A549 (cell line): Measurements from ENCODE around the gene COBL. TPM values are rescaled to one million over a fixed set of nuclear protein-coding genes. Genes with fewer than 3 reads are reported as not detected.

Experiments
- ATAC-seq, 2 experiments: fragments of 200-7000 bp in 1 of 2; fragments of >200 bp in 1 of 2; cut with Nextera tagmentation in 1 of 2; cut with Tn5 transposase in 1 of 2; 3 replicates each; pipeline versions ENCODE4 v1.8.0 to v1.9.1; 2018 to 2020; ENCODE audit warnings: mild to moderate bottlenecking in 1 of 2, moderate library complexity in 1 of 2
- CTCF ChIA-PET: fragments of 300-600 bp; sonication (Branson Sonifier 250); formaldehyde crosslinking; extraction: SDS; loops from one replicate; lab custom pipeline; 2021; ENCODE audit warnings: antibody characterized with exemption, inconsistent platforms; lab: Yijun Ruan, JAX
- POLR2A ChIA-PET: fragments of 350-600 bp; formaldehyde crosslinking; extraction: SDS; loops from one replicate; lab custom pipeline; 2021; ENCODE audit warnings: antibody characterized with exemption, inconsistent platforms; lab: Yijun Ruan, JAX
- DNase-seq, 2 experiments: peaks; one replicate each; pipeline versions ENCODE4 v3.0.0 to v3.0.0-alpha.2; 2011 to 2016; ENCODE audit warnings: low read depth in 1 of 2, low spot score in 1 of 2
- FAIRE-seq: peaks from 2 replicates; lab custom pipeline; 2011; peaks lifted over from hg19 to GRCh38; lab: Jason Lieb, UNC
- H3K27ac ChIP-seq, 2 experiments: fragments of >200 bp; sonication (Bioruptor Twin); formaldehyde crosslinking; 3 replicates each; pipeline ENCODE4 v1.5.1; 2016 to 2017
- H3K4me1 ChIP-seq: fragments of >200 bp; sonication (Bioruptor Twin); formaldehyde crosslinking; 3 replicates; pipeline ENCODE4 v1.6.1; 2016
- H3K4me2 ChIP-seq: fragments of >200 bp; sonication (Bioruptor Twin); formaldehyde crosslinking; 3 replicates; pipeline ENCODE4 v1.6.1; 2016
- H3K4me3 ChIP-seq: fragments of >200 bp; sonication (Bioruptor Twin); formaldehyde crosslinking; 3 replicates; pipeline ENCODE4 v1.5.1; 2016
- H3K9me3 ChIP-seq: fragments of >200 bp; sonication (Bioruptor Twin); formaldehyde crosslinking; 3 replicates; pipeline ENCODE4 v1.6.1; 2016
- BHLHE40 ChIP-seq: IDR thresholded peaks from 2 replicates; pipeline ENCODE4 v1.6.1; 2012; ENCODE audit warnings: low read depth, low read length, inconsistent platforms
- CBX8 ChIP-seq: fragments of 200-600 bp; sonication (generic); IDR thresholded peaks from 2 replicates; pipeline ENCODE4 v1.6.1; 2016
- CEBPB ChIP-seq, 2 experiments: fragments of >200 bp in 1 of 2; sonication (Bioruptor Twin) in 1 of 2; formaldehyde crosslinking in 1 of 2; IDR thresholded peaks; 2 replicates each; pipeline ENCODE4 v1.6.1; 2012 to 2016
- EHF ChIP-seq: fragments of 250-450 bp; sonication (Bioruptor Pico); IDR thresholded peaks from 2 replicates; pipeline ENCODE4 v1.5.0; 2020; ENCODE audit warnings: mild to moderate bottlenecking
- FOSB ChIP-seq: fragments of 250-450 bp; sonication (Bioruptor Pico); IDR thresholded peaks from 2 replicates; pipeline ENCODE4 v1.5.0; 2020; ENCODE audit warnings: mild to moderate bottlenecking, moderate library complexity
- HDAC2 ChIP-seq: fragments of 200-600 bp; sonication (generic); IDR thresholded peaks from 2 replicates; pipeline ENCODE4 v1.6.1; 2016
- HEYL ChIP-seq: fragments of 250-450 bp; sonication (Bioruptor Pico); IDR thresholded peaks from 2 replicates; pipeline ENCODE4 v1.8.0; 2021; ENCODE audit warnings: mild to moderate bottlenecking, moderate library complexity
- HOXB5 ChIP-seq: fragments of 250-450 bp; sonication (Bioruptor Pico); IDR thresholded peaks from 2 replicates; pipeline ENCODE4 v1.5.0; 2020; ENCODE audit warnings: mild to moderate bottlenecking, moderate library complexity
- MYC ChIP-seq: IDR thresholded peaks from 2 replicates; pipeline ENCODE4 v1.6.1; 2012; ENCODE audit warnings: mild to moderate bottlenecking, inconsistent platforms, low read length, improper control_type of control experiment, borderline replicate concordance
- RAD21 ChIP-seq, 2 experiments: fragments of >200 bp in 1 of 2; sonication (Bioruptor Twin) in 1 of 2; formaldehyde crosslinking in 1 of 2; IDR thresholded peaks in 1 of 2; conservative IDR thresholded peaks in 1 of 2; 2 replicates in 1 of 2; 3 replicates in 1 of 2; pipeline ENCODE4 v1.6.1; 2012 to 2018; ENCODE audit warnings: inconsistent platforms in 1 of 2
- RARB ChIP-seq: fragments of 250-450 bp; sonication (Bioruptor Pico); IDR thresholded peaks from 2 replicates; pipeline ENCODE4 v1.8.0; 2021; ENCODE audit warnings: mild to moderate bottlenecking, moderate library complexity
- RCOR1 ChIP-seq: fragments of 150-350 bp; IDR thresholded peaks from 2 replicates; pipeline ENCODE4 v1.6.1; 2014; ENCODE audit warnings: antibody characterized with exemption, low read length, low read depth
- RFX5 ChIP-seq: fragments of 450-650 bp; IDR thresholded peaks from 2 replicates; pipeline ENCODE4 v1.7.1; 2014; ENCODE audit warnings: antibody characterized with exemption, mild to moderate bottlenecking, moderate library complexity
- TP53 ChIP-seq: fragments of 250-450 bp; sonication (Bioruptor Pico); IDR thresholded peaks from 2 replicates; pipeline ENCODE4 v1.5.0; 2021; ENCODE audit warnings: mild to moderate bottlenecking, moderate library complexity
- ZC3H11A ChIP-seq: fragments of 450-650 bp; IDR thresholded peaks from 2 replicates; pipeline ENCODE4 v1.6.1; 2014; ENCODE audit warnings: antibody characterized with exemption, mild to moderate bottlenecking
- ZFP36 ChIP-seq: fragments of 450-650 bp; IDR thresholded peaks from 2 replicates; pipeline ENCODE4 v1.6.1; 2014; ENCODE audit warnings: borderline replicate concordance; ENCODE audit not compliant: partially characterized antibody
- ZNF302 ChIP-seq: fragments of 250-450 bp; sonication (Bioruptor Pico); IDR thresholded peaks from 2 replicates; pipeline ENCODE4 v1.9.0; 2021; ENCODE audit warnings: inconsistent platforms, mild to moderate bottlenecking, moderate library complexity
- ZSCAN20 ChIP-seq: fragments of 250-450 bp; sonication (Bioruptor Pico); IDR thresholded peaks from 2 replicates; pipeline ENCODE4 v1.8.0; 2022; ENCODE audit warnings: mild to moderate bottlenecking, moderate library complexity
- WGBS: methylation state at CpG from one replicate; pipeline ENCODE4 v1.1.6; 2017; ENCODE audit errors: missing lambda C conversion rate; 5-methylcytosine and 5-hydroxymethylcytosine counted together
- polyA plus RNA-seq, 4 experiments: library from polyadenylated mRNA; depleted of rRNA in 3 of 4; stranded (reverse); fragments of >200 nt; fragmentation: RNase III in 1 of 4; extraction: RNeasy Plus Mini Kit Qiagen cat#74134 plus additional on column Dnase treatment in 1 of 4; gene quantifications; 2 replicates in 3 of 4; 3 replicates in 1 of 4; pipeline ENCODE4 v1.2.3, GENCODE V29; 2011 to 2017
- TF ChIP-seq, protein P1 (sequence below): fragments of 250-450 bp; sonication (Bioruptor Pico); IDR thresholded peaks from 2 replicates; pipeline ENCODE4 v1.5.0; 2021; ENCODE audit warnings: mild to moderate bottlenecking, moderate library complexity, borderline replicate concordance
- TF ChIP-seq, protein P2 (sequence below): IDR thresholded peaks from 2 replicates; pipeline ENCODE4 v1.6.1; 2012
- TF ChIP-seq, protein P3 (sequence below): fragments of >200 bp; sonication (Bioruptor Twin); formaldehyde crosslinking; IDR thresholded peaks from 3 replicates; pipeline ENCODE4 v1.6.1; 2016
- TF ChIP-seq, protein P4 (sequence below): fragments of >200 bp; sonication (Bioruptor Twin); formaldehyde crosslinking; IDR thresholded peaks from 2 replicates; pipeline ENCODE4 v1.6.1; 2016
- TF ChIP-seq, protein P5 (sequence below): fragments of 200-600 bp; sonication (generic); IDR thresholded peaks from 2 replicates; pipeline ENCODE4 v1.6.1; 2016; ENCODE audit warnings: antibody characterized with exemption, mild to moderate bottlenecking, moderate library complexity

COBL gene
- polyA plus RNA-seq, 2 of the 4 experiments (the other 2 are of a cell fraction), result 1.5 to 7.4 TPM

DNA sequence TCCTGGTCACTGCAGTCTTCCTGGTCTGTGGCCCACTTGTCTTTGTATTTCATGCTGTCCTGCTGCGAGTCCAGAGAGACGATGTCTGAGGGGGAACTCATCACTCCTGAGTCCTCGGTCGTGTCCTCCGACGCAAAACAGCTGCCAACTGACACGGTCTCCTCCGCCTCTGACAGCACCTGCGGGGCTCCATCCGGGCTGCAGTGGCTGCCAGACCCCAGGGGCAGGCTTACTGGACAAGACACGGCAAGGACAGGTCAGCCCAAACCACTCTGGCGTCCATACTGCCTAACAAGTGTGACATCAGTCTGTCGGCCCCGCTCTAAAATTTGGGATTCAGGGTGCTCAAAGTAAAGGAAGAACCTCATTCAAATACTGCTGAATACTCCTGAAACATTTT lies 273.1 kb downstream of the COBL start:
- no peak overlapping the region for H3K27ac ChIP-seq
- no peaks in the 10 kb centered on the region for H3K9me3 ChIP-seq
- H3K4me1 ChIP-seq, result peaks cover 15% of the 10 kb centered on the region
- 87% methylated on average over 14 of the region's 14 CpGs for WGBS
- no peak for DNase-seq
- H3K4me3 ChIP-seq, result no peak overlapping the region
- no peak overlapping the region for H3K4me2 ChIP-seq
- CTCF ChIA-PET, result interaction anchor here (1.0 kb wide), 1 partner anchor 24 kb away, joined by 3 read pairs; no protein-coding TSS in a partner anchor
- no peak for TF ChIP-seq RAD21 (conservative IDR thresholded peaks at IDR 0.05 in 1 of 2, IDR thresholded peaks at IDR 0.05 in 1 of 2)
- TF ChIP-seq, protein P1, sequence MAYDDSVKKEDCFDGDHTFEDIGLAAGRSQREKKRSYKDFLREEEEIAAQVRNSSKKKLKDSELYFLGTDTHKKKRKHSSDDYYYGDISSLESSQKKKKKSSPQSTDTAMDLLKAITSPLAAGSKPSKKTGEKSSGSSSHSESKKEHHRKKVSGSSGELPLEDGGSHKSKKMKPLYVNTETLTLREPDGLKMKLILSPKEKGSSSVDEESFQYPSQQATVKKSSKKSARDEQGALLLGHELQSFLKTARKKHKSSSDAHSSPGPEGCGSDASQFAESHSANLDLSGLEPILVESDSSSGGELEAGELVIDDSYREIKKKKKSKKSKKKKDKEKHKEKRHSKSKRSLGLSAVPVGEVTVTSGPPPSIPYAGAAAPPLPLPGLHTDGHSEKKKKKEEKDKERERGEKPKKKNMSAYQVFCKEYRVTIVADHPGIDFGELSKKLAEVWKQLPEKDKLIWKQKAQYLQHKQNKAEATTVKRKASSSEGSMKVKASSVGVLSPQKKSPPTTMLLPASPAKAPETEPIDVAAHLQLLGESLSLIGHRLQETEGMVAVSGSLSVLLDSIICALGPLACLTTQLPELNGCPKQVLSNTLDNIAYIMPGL (CRISPR knock-in tag), result no peak
- POLR2A ChIA-PET, result no interaction called here
- FAIRE-seq, result no peak
- no peak for ATAC-seq

DNA sequence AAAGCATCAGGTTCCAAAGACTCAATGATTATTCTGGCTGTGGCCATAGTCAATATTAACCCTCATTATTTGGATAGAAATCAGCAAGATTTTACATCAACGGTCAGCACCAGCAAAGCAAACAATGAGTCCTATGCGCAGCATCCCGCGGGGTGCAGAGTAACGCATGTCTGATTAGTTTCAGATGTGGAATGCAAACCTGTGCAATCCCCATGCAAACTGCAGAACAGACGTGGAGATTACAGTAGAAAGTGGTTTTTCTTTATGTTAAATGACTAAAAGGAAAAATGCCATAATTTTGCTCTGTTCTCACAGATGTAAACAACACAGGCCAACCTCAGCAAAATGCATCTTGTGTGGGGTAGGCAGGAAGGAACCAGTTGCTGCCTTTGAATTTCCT lies 275.8 kb downstream of the COBL start:
- no peak for DNase-seq
- Histone ChIP-seq H3K4me3 (no peak overlapping the region), H3K27ac (no peak overlapping the region), H3K4me2 (no peak overlapping the region), H3K9me3 (no peaks in the 10 kb centered on the region), H3K4me1 (peaks cover 8% of the 10 kb centered on the region)
- ATAC-seq, result no peak
- WGBS, result 61% methylated on average over 6 of the region's 6 CpGs
- FAIRE-seq, result no peak
- TF ChIP-seq BHLHE40 (no peak), EHF (no peak), RFX5 (no peak), ZSCAN20 (no peak), ZFP36 (no peak), HDAC2 (no peak), CBX8 (no peak), TP53 (CRISPR knock-in tag) (no peak), HOXB5 (CRISPR knock-in tag) (no peak), RARB (CRISPR knock-in tag) (no peak)
- TF ChIP-seq, protein P2, sequence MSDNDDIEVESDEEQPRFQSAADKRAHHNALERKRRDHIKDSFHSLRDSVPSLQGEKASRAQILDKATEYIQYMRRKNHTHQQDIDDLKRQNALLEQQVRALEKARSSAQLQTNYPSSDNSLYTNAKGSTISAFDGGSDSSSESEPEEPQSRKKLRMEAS, result no peak
- TF ChIP-seq, protein P3, sequence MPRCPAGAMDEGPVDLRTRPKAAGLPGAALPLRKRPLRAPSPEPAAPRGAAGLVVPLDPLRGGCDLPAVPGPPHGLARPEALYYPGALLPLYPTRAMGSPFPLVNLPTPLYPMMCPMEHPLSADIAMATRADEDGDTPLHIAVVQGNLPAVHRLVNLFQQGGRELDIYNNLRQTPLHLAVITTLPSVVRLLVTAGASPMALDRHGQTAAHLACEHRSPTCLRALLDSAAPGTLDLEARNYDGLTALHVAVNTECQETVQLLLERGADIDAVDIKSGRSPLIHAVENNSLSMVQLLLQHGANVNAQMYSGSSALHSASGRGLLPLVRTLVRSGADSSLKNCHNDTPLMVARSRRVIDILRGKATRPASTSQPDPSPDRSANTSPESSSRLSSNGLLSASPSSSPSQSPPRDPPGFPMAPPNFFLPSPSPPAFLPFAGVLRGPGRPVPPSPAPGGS, result no peak
- CTCF ChIA-PET, result interaction anchor here (1.0 kb wide), 1 partner anchor 99 kb away, joined by 3 read pairs; no protein-coding TSS in a partner anchor
- POLR2A ChIA-PET, result no interaction called here

DNA sequence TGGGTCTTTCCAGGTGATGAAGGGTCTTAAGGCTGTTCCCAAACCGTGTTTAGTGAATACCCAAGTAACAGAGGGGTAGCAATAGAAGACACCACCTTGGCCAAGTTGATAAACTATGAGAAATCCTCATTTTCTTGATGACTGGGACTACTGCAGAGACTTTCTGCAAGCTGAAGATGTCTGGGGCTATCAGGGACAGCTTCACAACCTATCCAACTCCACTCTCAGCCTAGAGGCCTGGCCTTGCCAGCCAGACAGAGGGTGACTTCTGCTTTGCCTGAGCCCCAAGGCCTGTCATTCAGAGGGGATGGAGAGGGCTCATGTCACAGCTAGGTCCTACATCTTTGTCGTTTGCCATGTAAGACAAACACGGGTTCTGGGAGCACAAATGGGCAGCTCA lies 278.0 kb downstream of the COBL start:
- H3K4me2 ChIP-seq, result no peak overlapping the region
- peaks cover 18% of the 10 kb centered on the region for H3K4me1 ChIP-seq
- H3K4me3 ChIP-seq, result no peak overlapping the region
- WGBS, result 62% methylated on average over 3 of the region's 3 CpGs
- H3K9me3 ChIP-seq, result no peaks in the 10 kb centered on the region
- ATAC-seq, result no peak
- no peak for DNase-seq
- H3K27ac ChIP-seq, result no peak overlapping the region
- ChIA-PET CTCF (interaction anchor here (0.6 to 1.6 kb wide), 2 partner anchors 9 to 28 kb away, joined by 3 to 5 read pairs; no protein-coding TSS in a partner anchor), POLR2A (no interaction called here)
- no peak for FAIRE-seq
- TF ChIP-seq MYC (no peak), RCOR1 (no peak), HOXB5 (CRISPR knock-in tag) (no peak), ZNF302 (CRISPR knock-in tag) (no peak), ZC3H11A (no peak), CEBPB (IDR thresholded peaks at IDR 0.05) (no peak), FOSB (CRISPR knock-in tag) (no peak), HEYL (CRISPR knock-in tag) (no peak), ZFP36 (no peak)
- TF ChIP-seq, protein P4, sequence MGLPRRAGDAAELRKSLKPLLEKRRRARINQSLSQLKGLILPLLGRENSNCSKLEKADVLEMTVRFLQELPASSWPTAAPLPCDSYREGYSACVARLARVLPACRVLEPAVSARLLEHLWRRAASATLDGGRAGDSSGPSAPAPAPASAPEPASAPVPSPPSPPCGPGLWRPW, result no peak
- TF ChIP-seq, protein P5, sequence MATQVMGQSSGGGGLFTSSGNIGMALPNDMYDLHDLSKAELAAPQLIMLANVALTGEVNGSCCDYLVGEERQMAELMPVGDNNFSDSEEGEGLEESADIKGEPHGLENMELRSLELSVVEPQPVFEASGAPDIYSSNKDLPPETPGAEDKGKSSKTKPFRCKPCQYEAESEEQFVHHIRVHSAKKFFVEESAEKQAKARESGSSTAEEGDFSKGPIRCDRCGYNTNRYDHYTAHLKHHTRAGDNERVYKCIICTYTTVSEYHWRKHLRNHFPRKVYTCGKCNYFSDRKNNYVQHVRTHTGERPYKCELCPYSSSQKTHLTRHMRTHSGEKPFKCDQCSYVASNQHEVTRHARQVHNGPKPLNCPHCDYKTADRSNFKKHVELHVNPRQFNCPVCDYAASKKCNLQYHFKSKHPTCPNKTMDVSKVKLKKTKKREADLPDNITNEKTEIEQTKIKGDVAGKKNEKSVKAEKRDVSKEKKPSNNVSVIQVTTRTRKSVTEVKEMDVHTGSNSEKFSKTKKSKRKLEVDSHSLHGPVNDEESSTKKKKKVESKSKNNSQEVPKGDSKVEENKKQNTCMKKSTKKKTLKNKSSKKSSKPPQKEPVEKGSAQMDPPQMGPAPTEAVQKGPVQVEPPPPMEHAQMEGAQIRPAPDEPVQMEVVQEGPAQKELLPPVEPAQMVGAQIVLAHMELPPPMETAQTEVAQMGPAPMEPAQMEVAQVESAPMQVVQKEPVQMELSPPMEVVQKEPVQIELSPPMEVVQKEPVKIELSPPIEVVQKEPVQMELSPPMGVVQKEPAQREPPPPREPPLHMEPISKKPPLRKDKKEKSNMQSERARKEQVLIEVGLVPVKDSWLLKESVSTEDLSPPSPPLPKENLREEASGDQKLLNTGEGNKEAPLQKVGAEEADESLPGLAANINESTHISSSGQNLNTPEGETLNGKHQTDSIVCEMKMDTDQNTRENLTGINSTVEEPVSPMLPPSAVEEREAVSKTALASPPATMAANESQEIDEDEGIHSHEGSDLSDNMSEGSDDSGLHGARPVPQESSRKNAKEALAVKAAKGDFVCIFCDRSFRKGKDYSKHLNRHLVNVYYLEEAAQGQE, result no peak
- TF ChIP-seq, protein P1 (CRISPR knock-in tag), result no peak
